Transverse colon (tissue), 4 donors: ENCODE results near the gene CNTD1. TPM values are rescaled to one million over a fixed set of nuclear protein-coding genes. Genes with fewer than 3 reads are reported as not detected.

Source experiments
- DNase-seq: peaks from one replicate; pipeline ENCODE4 v3.0.0-alpha.2; 2019
- H3K27ac ChIP-seq, 4 donors: fragments of 200-600 bp; sonication (generic); 2 replicates each; pipeline ENCODE4 v1.5.1; 2016 to 2018; ENCODE audit warnings: inconsistent platforms in 4 of 4
- H3K27me3 ChIP-seq: fragments of 200-600 bp; sonication (generic); 2 replicates; pipeline ENCODE4 v1.5.1; 2017; ENCODE audit warnings: inconsistent platforms
- H3K36me3 ChIP-seq, 4 donors: fragments of 200-600 bp; sonication (generic); 2 replicates each; pipeline ENCODE4 v1.5.1; 2017 to 2019; ENCODE audit warnings: inconsistent platforms in 4 of 4
- H3K4me1 ChIP-seq, 4 donors: fragments of 200-600 bp; sonication (generic); 2 replicates each; pipeline ENCODE4 v1.5.1; 2017 to 2020; ENCODE audit warnings: inconsistent platforms in 4 of 4
- H3K4me3 ChIP-seq, 4 donors: fragments of 200-600 bp; sonication (generic); 1 replicate in 1 of 4; 2 replicates in 3 of 4; pipeline versions ENCODE4 v1.5.1 to v1.6.1; 2017 to 2019; ENCODE audit warnings: inconsistent platforms in 4 of 4
- H3K9me3 ChIP-seq, 2 donors: fragments of 200-600 bp; sonication (generic); 2 replicates each; pipeline ENCODE4 v1.5.1; 2017 to 2019; ENCODE audit warnings: inconsistent platforms in 2 of 2
- CTCF ChIP-seq, 5 experiments: fragments of 200-600 bp in 3 of 5; fragments of 450-650 bp in 2 of 5; sonication (generic) in 3 of 5; IDR thresholded peaks; 1 replicate in 2 of 5; 2 replicates in 3 of 5; pipeline ENCODE4 v1.5.1; 2016 to 2017; ENCODE audit warnings: antibody characterized with exemption in 5 of 5, inconsistent platforms in 3 of 5, mild to moderate bottlenecking in 2 of 5, moderate library complexity in 1 of 5
- EP300 ChIP-seq: sonication (generic); formaldehyde crosslinking; IDR thresholded peaks from one replicate; pipeline ENCODE4 v1.6.1; 2017; ENCODE audit warnings: antibody characterized with exemption, low read depth
- POLR2A ChIP-seq: fragments of 450-650 bp; IDR thresholded peaks from one replicate; pipeline ENCODE4 v1.6.1; 2016; ENCODE audit warnings: antibody characterized with exemption, mild to moderate bottlenecking, moderate library complexity
- POLR2AphosphoS5 ChIP-seq, 3 donors: sonication (generic); formaldehyde crosslinking; IDR thresholded peaks; one replicate each; pipeline ENCODE4 v1.6.1; 2016; ENCODE audit warnings: antibody characterized with exemption in 3 of 3
- WGBS, 2 donors: methylation state at CpG; one replicate each; pipeline ENCODE4 v1.1.5; 2018; ENCODE audit warnings: low coverage in 1 of 2; 5-methylcytosine and 5-hydroxymethylcytosine counted together
- in situ Hi-C, 4 donors: fragments of 200-750 bp; cut with MboI; loops; one replicate each; pipeline versions ENCODE4 v1.15.0 to v1.15.1; 2017; ENCODE audit warnings: low sequenced_read_pairs in 3 of 4, low pct_ligation_motif_present in 1 of 4, low pct_unique_long_range_greater_than_20kb in 1 of 4
- intact Hi-C: fragments of 100-400 bp; cut with DNase I; formaldehyde crosslinking; loops from one replicate; pipeline ENCODE4 v1.15.1; 2023; ENCODE audit warnings: low total_unique reads
- total RNA-seq, 4 donors: library from RNA; depleted of rRNA; stranded (reverse); fragments of >200 nt; gene quantifications; one replicate each; pipeline ENCODE4 v1.1.0, GENCODE V29; 2016

The CNTD1 gene
- total RNA-seq, 4 donors from 2014 or later: 0.48 to 1.5 TPM; not detected in 2

- Histone ChIP-seq H3K27me3 (peaks cover 23% of the 10 kb centered on the region), H3K4me3 (no peak overlapping the region), H3K4me1 (peaks cover 5 to 17% (median 13%) of the 10 kb centered on the region in 4 donors), H3K9me3 (no peaks in the 10 kb centered on the region), H3K27ac (peak overlapping the region in 1 of 4 donors; percentile 8), H3K36me3 (peaks cover 0 to 5% (median 2%) of the 10 kb centered on the region in 4 donors)
- in situ Hi-C loops (loop anchor here (10.0 to 25.0 kb wide), 4 partner anchors 78 to 466 kb away; no protein-coding TSS in a partner anchor), intact Hi-C loops (no loop called here)
- 66 to 100% methylated on average over 1 to 9 of the region's 9 CpGs for WGBS, 2 donors
- TF ChIP-seq POLR2A (no peak), POLR2AphosphoS5 (IDR thresholded peaks at IDR 0.05) (no peak), CTCF (IDR thresholded peaks at IDR 0.05) (no peak), EP300 (no peak)
- no peak for DNase-seq
Observed at GRCh38 chr17:42846594-42847280, 48.1 kb downstream of the CNTD1 start.

GRCh38 chr17:42848093-42848492 is 49.4 kb downstream of the CNTD1 start:
- no peak for DNase-seq
- Histone ChIP-seq H3K4me3 (no peak overlapping the region), H3K27me3 (peaks cover 23% of the 10 kb centered on the region), H3K4me1 (peaks cover 5 to 17% (median 13%) of the 10 kb centered on the region in 4 donors), H3K36me3 (peaks cover 0 to 4% (median 0%) of the 10 kb centered on the region in 4 donors), H3K27ac (no peak overlapping the region), H3K9me3 (no peaks in the 10 kb centered on the region)
- 29 to 55% methylated on average over 1 to 3 of the region's 3 CpGs for WGBS, 2 donors
- TF ChIP-seq EP300: no peak
- in situ Hi-C loops (loop anchor here (10.0 to 25.0 kb wide), 4 partner anchors 77 to 464 kb away; no protein-coding TSS in a partner anchor), intact Hi-C loops (no loop called here)

GRCh38 chr17:42849031-42849430 is 50.4 kb downstream of the CNTD1 start:
- no peak overlapping the region for H3K27ac ChIP-seq
- H3K4me3 ChIP-seq: no peak overlapping the region
- H3K27me3 ChIP-seq: peaks cover 23% of the 10 kb centered on the region
- WGBS, 2 donors: 88% methylated on average over 9 of the region's 9 CpGs; no CpG with 5 or more reads in 1 of the 2 donors
- no peak for DNase-seq
- no peaks in the 10 kb centered on the region for H3K9me3 ChIP-seq
- H3K4me1 ChIP-seq: peaks cover 5 to 20% (median 12%) of the 10 kb centered on the region in 4 donors
- intact Hi-C loops (no loop called here), in situ Hi-C loops (loop anchor here (10.0 to 25.0 kb wide), 4 partner anchors 76 to 463 kb away; no protein-coding TSS in a partner anchor)
- TF ChIP-seq POLR2AphosphoS5 (IDR thresholded peaks at IDR 0.05): no peak
- no peak for TF ChIP-seq CTCF (IDR thresholded peaks at IDR 0.05)
- TF ChIP-seq EP300: no peak
- TF ChIP-seq POLR2A: no peak
- peaks cover 0 to 2% (median 0%) of the 10 kb centered on the region in 4 donors for H3K36me3 ChIP-seq

GRCh38 chr17:42849451-42850181 is 51.0 kb downstream of the CNTD1 start:
- 50% methylated on average over 8 of the region's 8 CpGs; no CpG with 5 or more reads in 1 of the 2 donors for WGBS, 2 donors
- peaks cover 23% of the 10 kb centered on the region for H3K27me3 ChIP-seq
- in situ Hi-C loops (loop anchor here (10.0 to 25.0 kb wide), 4 partner anchors 75 to 463 kb away; no protein-coding TSS in a partner anchor), intact Hi-C loops (no loop called here)
- H3K4me1 ChIP-seq: peaks cover 5 to 20% (median 15%) of the 10 kb centered on the region in 4 donors
- no peaks in the 10 kb centered on the region for H3K9me3 ChIP-seq
- H3K36me3 ChIP-seq: no peaks in the 10 kb centered on the region
- no peak for DNase-seq
- no peak for TF ChIP-seq EP300
- no peak for TF ChIP-seq POLR2AphosphoS5 (IDR thresholded peaks at IDR 0.05)
- no peak for TF ChIP-seq POLR2A
- TF ChIP-seq CTCF (IDR thresholded peaks at IDR 0.05): no peak
- H3K4me3 ChIP-seq: no peak overlapping the region
- H3K27ac ChIP-seq: peak overlapping the region in 3 of 4 donors; percentile 78 to 85 (median 80)
